Skin epidermis (tissue), 12 donors: Measurements from ENCODE around the gene ATG2A.
A peak's percentile ranks its signal among the peaks of the same experiment; 100 is the strongest.

Source experiments
- H3K27ac ChIP-seq, 21 experiments: fragments of 200-600 bp; sonication (generic) in 11 of 21; one replicate each; pipeline ENCODE4 v1.5.0; 2020; ENCODE audit warnings: mild to moderate bottlenecking in 3 of 21, inconsistent platforms in 2 of 21, moderate library complexity in 2 of 21
- H3K4me3 ChIP-seq, 7 experiments: fragments of 200-600 bp; sonication (generic) in 2 of 7; one replicate each; pipeline ENCODE4 v1.5.0; 2020; ENCODE audit warnings: inconsistent platforms in 2 of 7, mild to moderate bottlenecking in 2 of 7, moderate library complexity in 1 of 7

Gene ATG2A

GRCh38 chr11:64861227-64861975 lies 55.6 kb downstream of the ATG2A start:
- H3K27ac ChIP-seq, result peak overlapping the region in 13 of 21 experiments; percentile 17 to 93 (median 88)
- H3K4me3 ChIP-seq, result no peak overlapping the region

- Histone ChIP-seq H3K4me3 (peak overlapping the region in 1 of 7 experiments; percentile 1), H3K27ac (peak overlapping the region in 18 of 21 experiments; percentile 18 to 93 (median 72))
These were observed 57.2 kb downstream of the ATG2A start for GRCh38 chr11:64859542-64860414.

GRCh38 chr11:64858467-64859263 lies 58.3 kb downstream of the ATG2A start:
- H3K27ac ChIP-seq, result peak overlapping the region in 20 of 21 experiments; percentile 18 to 93 (median 72)
- H3K4me3 ChIP-seq, result peak overlapping the region in 1 of 7 experiments; percentile 1

- Histone ChIP-seq H3K27ac (peak overlapping the region in 14 of 21 experiments; percentile 25 to 93 (median 83)), H3K4me3 (no peak overlapping the region)
These were observed 59.5 kb downstream of the ATG2A start for GRCh38 chr11:64857485-64857884.

GRCh38 chr11:64856382-64857227 lies 60.4 kb downstream of the ATG2A start:
- Histone ChIP-seq H3K4me3 (no peak overlapping the region), H3K27ac (peak overlapping the region in 19 of 21 experiments; percentile 25 to 93 (median 79))

GRCh38 chr11:64855596-64856304 lies 61.3 kb downstream of the ATG2A start:
- no peak overlapping the region for H3K4me3 ChIP-seq
- H3K27ac ChIP-seq, result peak overlapping the region in 20 of 21 experiments; percentile 25 to 93 (median 78)

GRCh38 chr11:64854534-64855502 lies 62.2 kb downstream of the ATG2A start:
- no peak overlapping the region for H3K4me3 ChIP-seq
- peak overlapping the region in 19 of 21 experiments; percentile 25 to 93 (median 79) for H3K27ac ChIP-seq

- no peak overlapping the region for H3K4me3 ChIP-seq
These were observed 62.9 kb downstream of the ATG2A start for GRCh38 chr11:64854157-64854533.

GRCh38 chr11:64853709-64854108 lies 63.3 kb downstream of the ATG2A start:
- Histone ChIP-seq H3K27ac (peak overlapping the region in 15 of 21 experiments; percentile 27 to 93 (median 72)), H3K4me3 (no peak overlapping the region)

More at GRCh38 chr11:64854157-64854533, 62.9 kb downstream of the ATG2A start:
- peak overlapping the region in 17 of 21 experiments; percentile 25 to 93 (median 77) for H3K27ac ChIP-seq

- Histone ChIP-seq H3K4me3 (no peak overlapping the region), H3K27ac (peak overlapping the region in 16 of 21 experiments; percentile 27 to 93 (median 70))
These were observed 64.1 kb downstream of the ATG2A start for GRCh38 chr11:64852804-64853509.

GRCh38 chr11:64851831-64852351 lies 65.1 kb downstream of the ATG2A start:
- peak overlapping the region in 14 of 21 experiments; percentile 25 to 85 (median 65) for H3K27ac ChIP-seq
- H3K4me3 ChIP-seq, result no peak overlapping the region

- no peak overlapping the region for H3K4me3 ChIP-seq
These were observed 65.9 kb downstream of the ATG2A start for GRCh38 chr11:64850979-64851567.

GRCh38 chr11:64849598-64850356 lies 67.2 kb downstream of the ATG2A start:
- no peak overlapping the region for H3K4me3 ChIP-seq
- peak overlapping the region in 7 of 21 experiments; percentile 6 to 57 (median 16) for H3K27ac ChIP-seq

More at GRCh38 chr11:64850979-64851567, 65.9 kb downstream of the ATG2A start:
- peak overlapping the region in 17 of 21 experiments; percentile 5 to 85 (median 60) for H3K27ac ChIP-seq

GRCh38 chr11:64848826-64849597 lies 68.0 kb downstream of the ATG2A start:
- peak overlapping the region in 8 of 21 experiments; percentile 14 to 57 (median 35) for H3K27ac ChIP-seq
- H3K4me3 ChIP-seq, result no peak overlapping the region
